Aorta (tissue), 5 donors: ENCODE data around the gene SHD. TPM values are rescaled to one million over a fixed set of nuclear protein-coding genes. Genes with fewer than 3 reads are reported as not detected.
"Not testable (repeated sequence)": the region's sequence is repeated elsewhere in the genome, so short reads cannot be mapped to it uniquely, and the experiment has no call there.

ENCODE experiments used
- ATAC-seq: fragments of 200-7000 bp; cut with Tn5 transposase; one replicate; pipeline ENCODE4 v1.9.1; 2022; ENCODE audit warnings: moderate library complexity; ENCODE audit not compliant: low FRiP score
- DNase-seq, 2 donors: peaks; one replicate each; pipeline ENCODE4 v3.0.0-alpha.2; 2020
- H3K27ac ChIP-seq, 2 donors: one replicate each; pipeline ENCODE4 v1.5.1; 2013; ENCODE audit warnings: low read length in 2 of 2, mild to moderate bottlenecking in 2 of 2, moderate library complexity in 2 of 2, control low read depth in 1 of 2, inconsistent platforms in 1 of 2, low read depth in 1 of 2
- H3K27me3 ChIP-seq, 2 donors: one replicate each; pipeline ENCODE4 v1.6.1; 2013; ENCODE audit warnings: control low read depth in 1 of 2, low read length in 1 of 2, mild to moderate bottlenecking in 1 of 2, moderate library complexity in 1 of 2; ENCODE audit not compliant: insufficient read depth in 2 of 2, control insufficient read depth in 1 of 2
- H3K36me3 ChIP-seq, 2 donors: one replicate each; pipeline ENCODE4 v1.6.1; 2013; ENCODE audit warnings: control low read depth in 1 of 2, low read length in 1 of 2, mild to moderate bottlenecking in 1 of 2; ENCODE audit not compliant: insufficient read depth in 2 of 2, control insufficient read depth in 1 of 2
- H3K4me1 ChIP-seq, 2 donors: one replicate each; pipeline ENCODE4 v1.6.1; 2013; ENCODE audit warnings: low read length in 2 of 2, control low read depth in 1 of 2, mild to moderate bottlenecking in 1 of 2, moderate library complexity in 1 of 2; ENCODE audit not compliant: insufficient read depth in 2 of 2, control insufficient read depth in 1 of 2
- H3K4me3 ChIP-seq, 2 donors: one replicate each; pipeline ENCODE4 v1.5.1; 2013; ENCODE audit warnings: low read length in 2 of 2, control low read depth in 1 of 2, mild to moderate bottlenecking in 1 of 2
- H3K9me3 ChIP-seq: one replicate; pipeline ENCODE4 v1.6.1; 2013; ENCODE audit warnings: mild to moderate bottlenecking, low read length; ENCODE audit not compliant: control insufficient read depth
- WGBS, 2 donors: extraction: QIAGEN DNeasy Blood & Tissue Kit; methylation state at CpG; one replicate each; pipeline ENCODE4 v1.1.7; 2013; 5-methylcytosine and 5-hydroxymethylcytosine counted together
- intact Hi-C, 2 donors: fragments of 100-400 bp; cut with DNase I; formaldehyde crosslinking; loops; one replicate each; pipeline versions ENCODE4 v1.14.2 to v1.15.0; 2022
- long read RNA-seq, 2 donors: library from polyadenylated mRNA; unstranded; transcript quantifications; one replicate each; pipeline ENCODE4 v2.0.0, GENCODE V29; 2020 to 2021
- polyA plus RNA-seq, 2 donors: library from polyadenylated mRNA; stranded (reverse); fragments of 200-250 nt; gene quantifications; one replicate each; pipeline ENCODE4 v1.2.3, GENCODE V29; 2013
- total RNA-seq, 2 donors: library from RNA; stranded (reverse); fragmentation: NEBNext Ultra II Directional; extraction: Animal tissue kit (Norgen Biotek cat#: 25700); gene quantifications; one replicate each; pipeline ENCODE4 v1.2.1, GENCODE V29; 2021
- donor health status: healthy with polysubstance abuse.
- donor health status: Bipolar disorder and iron deficiency.
- donor health status: DM: no; HTN: no; CAD: no.
- donor health status: DM: no; HTN: no; CAD: no.
- donor health status: DM: yes; HTN: yes; CAD: no.

The SHD gene
- total RNA-seq (not detected), polyA plus RNA-seq (1 to 10 TPM in 1 of 2 donors, not detected in 1; 1.5 TPM)
- long read RNA-seq, donor 1: 0 reads
- long read RNA-seq, donor 2: 0 reads

GRCh38 chr19:4278419-4279266, at the start of gene SHD:
SHD (plus strand) TSS chr19:4279266; CDS start chr19:4280064, 798 bp downstream.
- ATAC-seq (no peak), DNase-seq (no peak)
- H3K9me3 ChIP-seq: peaks cover 2% of the 10 kb centered on the region
- no peaks in the 10 kb centered on the region for H3K36me3 ChIP-seq
- no peak within 1 kb of the TSS for H3K27ac ChIP-seq
- H3K27me3 ChIP-seq: no peaks in the 10 kb centered on the region
- intact Hi-C loops: no loop called here
- 2 to 3% methylated on average over 40 to 44 of the region's 44 CpGs for WGBS, 2 donors
- no peaks in the 10 kb centered on the region for H3K4me1 ChIP-seq
- H3K4me3 ChIP-seq: no peak within 1 kb of the TSS

- H3K27me3 ChIP-seq, H3K9me3 ChIP-seq, H3K27ac ChIP-seq, ATAC-seq, intact Hi-C loops, H3K4me3 ChIP-seq, DNase-seq, H3K4me1 ChIP-seq, H3K36me3 ChIP-seq: not testable (repeated sequence)
- WGBS, 2 donors: 86% methylated on average over 6 of the region's 6 CpGs
Observed at GRCh38 chr19:4230237-4230636, 48.8 kb upstream of the SHD start.

GRCh38 chr19:4231521-4231920, 47.5 kb upstream of the SHD start:
- H3K4me3 ChIP-seq, H3K4me1 ChIP-seq, H3K36me3 ChIP-seq, intact Hi-C loops, H3K9me3 ChIP-seq, H3K27me3 ChIP-seq, H3K27ac ChIP-seq, ATAC-seq, DNase-seq: not testable (repeated sequence)
- 87 to 90% methylated on average over 6 of the region's 6 CpGs for WGBS, 2 donors

- ATAC-seq, H3K4me1 ChIP-seq, H3K9me3 ChIP-seq, intact Hi-C loops, H3K36me3 ChIP-seq, H3K27ac ChIP-seq, H3K27me3 ChIP-seq, H3K4me3 ChIP-seq, DNase-seq: not testable (repeated sequence)
- WGBS, 2 donors: 75 to 84% methylated on average over 5 of the region's 5 CpGs
Observed at GRCh38 chr19:4232139-4232538, 46.9 kb upstream of the SHD start.

GRCh38 chr19:4232614-4233281, 46.3 kb upstream of the SHD start:
- 43 to 46% methylated on average over 19 to 21 of the region's 21 CpGs for WGBS, 2 donors
- intact Hi-C loops: no loop called here
- no peak for ATAC-seq
- Histone ChIP-seq H3K27me3 (no peaks in the 10 kb centered on the region), H3K27ac (no peak overlapping the region), H3K9me3 (no peaks in the 10 kb centered on the region), H3K4me1 (no peaks in the 10 kb centered on the region), H3K4me3 (no peak overlapping the region), H3K36me3 (no peaks in the 10 kb centered on the region)
- DNase-seq: no peak

DNA sequence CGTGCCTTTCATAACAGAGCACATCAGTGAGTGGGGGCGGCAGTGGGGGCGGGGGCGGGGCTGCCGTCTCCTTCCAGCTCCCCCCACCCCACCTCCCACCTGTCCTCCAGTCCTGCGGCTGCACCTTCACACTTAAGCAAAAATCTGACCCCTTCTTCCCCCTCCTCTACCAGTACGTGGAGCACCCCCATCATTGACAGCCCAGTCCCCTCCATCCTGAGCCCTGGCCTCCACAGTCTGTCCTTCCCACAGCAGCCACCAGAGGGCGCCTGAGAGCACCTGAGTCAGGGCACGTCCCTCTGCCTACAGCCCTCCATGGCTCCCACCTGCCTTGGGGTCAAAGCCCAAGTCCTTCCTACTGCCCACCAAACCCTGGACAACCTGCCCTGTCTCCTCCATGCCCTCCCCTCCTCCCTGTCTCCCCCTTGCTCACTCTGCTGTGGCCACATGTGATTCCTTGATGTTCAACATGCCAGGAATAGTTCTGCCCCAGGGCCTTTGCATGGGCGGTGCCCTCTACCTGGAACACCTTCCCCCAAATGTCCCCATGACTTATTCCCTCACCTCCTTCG, 45.7 kb upstream of the SHD start:
- peak in 1 of 2 donors; percentile 81 for DNase-seq
- intact Hi-C loops: no loop called here
- no peaks in the 10 kb centered on the region for H3K27me3 ChIP-seq

DNA sequence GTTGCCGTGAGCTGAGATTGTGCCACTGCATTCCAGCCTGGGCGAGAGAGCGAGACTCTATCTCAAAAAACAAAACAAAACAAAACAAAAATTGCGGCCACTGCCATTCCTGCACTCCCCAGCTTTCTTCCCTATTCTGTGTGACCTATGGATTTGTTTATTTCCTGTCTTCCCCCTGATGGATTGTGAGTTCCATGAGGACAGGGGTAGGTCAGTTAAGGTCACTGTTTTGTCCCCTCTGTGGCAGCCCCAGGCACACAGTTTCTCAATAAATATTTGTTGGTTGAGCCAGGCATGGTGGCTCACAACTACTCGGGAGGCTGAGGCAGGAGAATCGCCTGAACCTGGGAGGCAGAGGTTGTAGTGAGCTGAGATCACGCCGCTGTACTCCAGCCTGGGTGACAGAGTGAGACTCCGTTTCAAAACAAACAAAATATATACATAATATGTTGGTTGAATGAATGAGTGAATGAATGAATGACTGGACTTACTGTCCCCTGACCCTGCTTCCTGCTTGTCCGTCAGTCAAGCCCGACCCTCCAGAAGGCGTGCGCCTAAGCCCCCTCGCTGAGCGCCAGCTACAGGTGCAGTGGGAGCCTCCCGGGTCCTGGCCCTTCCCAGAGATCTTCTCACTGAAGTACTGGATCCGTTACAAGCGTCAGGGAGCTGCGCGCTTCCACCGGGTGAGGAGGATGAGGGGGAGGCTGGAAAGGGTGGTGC, 44.8 kb upstream of the SHD start:
- ATAC-seq: no peak
- intact Hi-C loops: no loop called here
- Histone ChIP-seq H3K36me3 (no peaks in the 10 kb centered on the region), H3K9me3 (no peaks in the 10 kb centered on the region), H3K4me1 (no peaks in the 10 kb centered on the region), H3K27ac (no peak overlapping the region), H3K4me3 (no peak overlapping the region), H3K27me3 (no peaks in the 10 kb centered on the region)
- WGBS, 2 donors: 41% methylated on average over 21 of the region's 21 CpGs
- no peak for DNase-seq

More for the DNA sequence above, 45.7 kb upstream of the SHD start:
- ATAC-seq: no peak
- H3K9me3 ChIP-seq: no peaks in the 10 kb centered on the region
- no peak overlapping the region for H3K27ac ChIP-seq
- no peaks in the 10 kb centered on the region for H3K4me1 ChIP-seq
- no peaks in the 10 kb centered on the region for H3K36me3 ChIP-seq
- no peak overlapping the region for H3K4me3 ChIP-seq
- WGBS, 2 donors: 24 to 33% methylated on average over 11 of the region's 11 CpGs

DNA sequence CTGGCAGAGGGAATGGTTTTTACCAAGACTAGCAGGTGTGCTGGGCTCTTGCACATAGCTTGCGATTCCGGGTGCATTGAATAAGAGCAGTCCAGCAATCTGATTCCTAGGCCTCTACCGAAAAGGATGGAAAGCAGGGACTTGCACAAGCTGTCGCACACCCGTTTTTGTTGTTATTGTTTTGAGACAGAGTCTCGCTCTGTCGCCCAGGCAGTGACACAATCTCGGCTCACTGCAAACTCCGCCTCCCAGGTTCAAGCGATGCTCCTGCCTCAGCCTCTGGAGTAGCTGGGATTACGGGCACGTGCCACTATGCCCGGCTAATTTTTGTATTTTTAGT, 44.2 kb upstream of the SHD start:
- Histone ChIP-seq H3K4me1 (no peaks in the 10 kb centered on the region), H3K4me3 (no peak overlapping the region), H3K27ac (no peak overlapping the region), H3K27me3 (no peaks in the 10 kb centered on the region), H3K9me3 (no peaks in the 10 kb centered on the region), H3K36me3 (no peaks in the 10 kb centered on the region)
- DNase-seq: no peak
- no peak for ATAC-seq
- intact Hi-C loops: no loop called here
- WGBS, 2 donors: 63 to 68% methylated on average over 13 of the region's 13 CpGs
